Fibroblast of the aortic adventitia (primary cell): ENCODE results near the gene YBX2. TPM values are rescaled to one million over a fixed set of nuclear protein-coding genes. Genes with fewer than 3 reads are reported as not detected.

Experiments
- DNase-seq: peaks from one replicate; pipeline ENCODE4 v3.0.0-alpha.2; 2010; ENCODE audit warnings: low read depth
- H3K4me3 ChIP-seq: 2 replicates; pipeline ENCODE4 v1.5.1; 2011; ENCODE audit warnings: low read depth, mild to moderate bottlenecking, control low read depth, low read length, moderate library complexity
- total RNA-seq: library from RNA; depleted of rRNA; stranded (reverse); fragments of >200 nt; gene quantifications from 2 replicates; pipeline ENCODE4 v1.2.3, GENCODE V29; 2012; ENCODE audit warnings: low replicate concordance
- TF ChIP-seq, protein P1 (sequence below): IDR thresholded peaks from 2 replicates; pipeline ENCODE4 v1.5.1; 2011; ENCODE audit warnings: mild to moderate bottlenecking, low read length, control low read depth, inconsistent platforms; ENCODE audit not compliant: insufficient read depth

Gene YBX2
- total RNA-seq, 1 donor = not detected

DNA sequence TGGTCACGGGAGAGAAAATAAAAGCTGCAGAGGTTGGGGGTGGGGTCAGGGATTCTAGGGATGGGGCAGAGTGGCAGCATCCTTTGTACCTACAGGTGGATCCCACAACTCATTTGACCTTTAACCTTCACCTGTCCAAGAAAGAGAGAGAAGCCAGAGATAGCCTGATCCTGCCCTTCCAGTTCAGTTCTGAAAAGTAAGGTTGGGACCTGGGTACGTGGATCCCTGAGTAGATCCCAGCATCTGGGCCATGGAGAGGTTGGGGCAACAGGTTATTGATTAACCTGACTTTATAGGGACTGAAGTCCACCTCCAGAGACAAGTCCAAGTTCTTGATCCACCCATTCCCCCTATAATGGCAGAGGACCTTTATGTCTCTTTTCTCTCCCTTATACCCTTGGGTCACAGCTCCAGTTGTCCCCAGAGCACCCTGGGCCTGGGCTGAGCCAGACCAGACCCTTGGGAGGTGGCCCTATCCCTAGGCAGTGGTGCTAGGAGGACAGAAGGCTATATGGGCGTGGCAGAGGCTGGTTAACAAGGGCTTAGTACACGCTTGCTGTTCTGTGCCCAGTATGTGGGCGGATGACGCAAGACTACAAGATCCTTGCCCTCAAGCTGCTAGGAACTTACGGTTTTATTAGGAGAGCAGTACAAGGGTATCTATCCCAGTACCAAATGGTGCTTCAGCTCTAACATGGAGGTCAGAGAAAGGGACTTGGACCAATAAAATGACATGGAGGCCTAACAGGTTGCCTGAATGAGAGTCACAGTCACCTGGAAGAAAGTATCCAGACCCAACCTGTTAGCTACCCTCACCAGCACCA, 35.5 kb downstream of the YBX2 start:
- TF ChIP-seq, protein P1, sequence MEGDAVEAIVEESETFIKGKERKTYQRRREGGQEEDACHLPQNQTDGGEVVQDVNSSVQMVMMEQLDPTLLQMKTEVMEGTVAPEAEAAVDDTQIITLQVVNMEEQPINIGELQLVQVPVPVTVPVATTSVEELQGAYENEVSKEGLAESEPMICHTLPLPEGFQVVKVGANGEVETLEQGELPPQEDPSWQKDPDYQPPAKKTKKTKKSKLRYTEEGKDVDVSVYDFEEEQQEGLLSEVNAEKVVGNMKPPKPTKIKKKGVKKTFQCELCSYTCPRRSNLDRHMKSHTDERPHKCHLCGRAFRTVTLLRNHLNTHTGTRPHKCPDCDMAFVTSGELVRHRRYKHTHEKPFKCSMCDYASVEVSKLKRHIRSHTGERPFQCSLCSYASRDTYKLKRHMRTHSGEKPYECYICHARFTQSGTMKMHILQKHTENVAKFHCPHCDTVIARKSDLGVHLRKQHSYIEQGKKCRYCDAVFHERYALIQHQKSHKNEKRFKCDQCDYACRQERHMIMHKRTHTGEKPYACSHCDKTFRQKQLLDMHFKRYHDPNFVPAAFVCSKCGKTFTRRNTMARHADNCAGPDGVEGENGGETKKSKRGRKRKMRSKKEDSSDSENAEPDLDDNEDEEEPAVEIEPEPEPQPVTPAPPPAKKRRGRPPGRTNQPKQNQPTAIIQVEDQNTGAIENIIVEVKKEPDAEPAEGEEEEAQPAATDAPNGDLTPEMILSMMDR = no peak
- DNase-seq = peak; percentile 45
- H3K4me3 ChIP-seq = no peak overlapping the region

DNA sequence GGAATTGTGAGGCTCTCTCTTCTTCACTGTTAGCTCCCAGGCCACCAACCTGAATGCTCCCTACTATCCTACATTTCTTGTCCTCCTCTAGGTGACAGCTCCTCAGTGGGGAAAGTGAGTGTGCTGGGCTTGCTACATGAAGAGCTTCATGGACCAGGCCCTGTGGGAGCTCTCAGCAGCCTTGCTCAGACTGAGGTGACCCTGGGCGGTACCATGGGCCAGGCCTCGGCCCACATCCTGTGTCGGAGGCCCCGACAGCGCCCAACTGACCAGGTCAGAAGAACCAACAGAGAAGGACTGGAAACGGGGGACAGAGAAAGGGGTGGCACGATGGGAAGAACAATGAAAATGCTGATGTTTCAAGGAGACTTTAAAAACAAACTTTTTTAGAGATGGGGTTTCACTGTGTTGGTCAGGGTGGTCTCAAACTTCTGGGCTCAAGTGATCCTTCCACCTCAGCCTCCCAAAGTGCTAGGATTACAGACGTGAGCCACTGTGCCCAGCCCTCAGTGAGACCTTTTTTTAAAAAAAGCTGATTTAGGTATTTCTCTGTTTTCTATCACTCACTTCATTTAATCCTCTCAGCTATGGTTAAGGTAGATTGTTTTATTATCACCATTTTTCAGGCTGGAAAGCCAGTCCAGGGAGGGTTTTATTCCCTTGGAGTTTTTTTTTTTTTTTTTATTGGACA, 37.5 kb downstream of the YBX2 start:
- TF ChIP-seq, protein P1 = no peak
- no peak overlapping the region for H3K4me3 ChIP-seq
- DNase-seq = no peak

DNA sequence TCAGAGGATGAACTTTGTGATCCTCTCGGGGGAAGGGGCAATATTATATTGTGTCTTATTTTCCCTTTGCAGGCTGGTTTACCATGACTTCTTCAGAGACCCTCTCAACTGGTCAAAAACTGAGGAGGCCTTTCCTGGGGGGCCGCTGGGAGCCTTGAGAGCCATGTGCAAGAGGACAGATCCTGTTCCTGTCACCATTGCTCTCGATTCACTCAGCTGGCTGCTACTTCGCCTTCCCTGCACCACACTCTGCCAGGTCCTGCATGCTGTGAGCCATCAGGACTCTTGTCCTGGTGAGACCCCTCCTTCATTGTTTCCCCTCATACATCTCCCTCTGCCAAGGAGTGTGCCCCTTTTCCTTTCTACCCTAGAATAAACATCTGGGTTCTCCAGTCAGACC, 39.9 kb downstream of the YBX2 start:
- TF ChIP-seq, protein P1 = no peak
- H3K4me3 ChIP-seq = no peak overlapping the region
- no peak for DNase-seq

DNA sequence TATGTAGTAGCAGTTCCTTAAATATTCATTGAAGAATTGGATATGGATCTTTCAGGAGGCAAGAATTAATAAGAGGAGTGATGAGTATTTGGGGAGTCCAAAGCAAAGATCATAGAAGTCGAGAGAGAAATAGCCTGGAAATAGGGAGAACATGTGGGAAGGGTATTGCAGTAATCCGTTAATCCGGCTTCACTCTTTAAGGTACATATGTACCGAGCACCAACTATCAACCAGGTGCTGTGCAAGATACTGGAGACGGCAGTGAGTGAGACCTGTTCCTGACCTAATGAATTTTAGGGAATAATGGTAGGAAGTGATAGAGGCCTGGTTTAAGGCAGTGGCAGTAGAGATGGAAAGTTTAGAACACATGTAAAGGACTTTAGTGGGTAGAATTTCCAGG, 41.4 kb downstream of the YBX2 start:
- H3K4me3 ChIP-seq = peak overlapping the region; percentile 82
- DNase-seq = no peak
- TF ChIP-seq, protein P1 = no peak

- TF ChIP-seq, protein P1 = no peak
- DNase-seq = peak; percentile 96
- H3K4me3 ChIP-seq = peak within 1 kb of the TSS; percentile 89
Measured at GRCh38 chr17:7252176-7253043, 42.0 kb downstream of the YBX2 start, which contains the start of gene ELP5. Gene ELP5, plus strand, starts transcription at chr17:7252215. Its CDS starts 336 bp downstream, at chr17:7252551.

DNA sequence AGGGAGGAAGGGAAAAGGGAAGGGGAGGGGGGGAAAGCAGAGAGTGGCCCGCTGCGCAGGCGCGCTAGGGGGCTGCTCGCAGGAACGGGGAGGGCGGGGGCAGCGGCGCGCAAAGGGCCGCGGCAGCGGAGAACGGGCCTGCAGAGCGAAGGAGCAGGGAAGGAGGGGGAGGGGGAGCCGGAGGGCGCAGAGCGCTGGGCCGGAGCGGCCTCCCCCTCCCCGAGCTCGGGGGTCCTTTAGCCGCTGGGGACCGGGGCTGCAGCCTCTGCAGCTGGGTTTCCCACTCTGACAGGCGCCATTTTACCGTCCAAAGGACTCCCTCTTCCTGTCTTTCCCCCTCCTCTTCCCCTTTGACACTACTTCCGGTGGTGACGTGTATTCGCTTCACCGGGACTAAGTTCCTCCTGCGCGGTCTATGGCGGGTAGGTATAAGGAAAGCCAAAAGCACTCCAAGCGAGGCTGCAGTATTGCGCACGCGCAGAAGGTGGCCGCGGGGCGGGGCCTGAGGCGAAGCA, 42.7 kb downstream of the YBX2 start, which contains the start of gene CTDNEP1:
TSS of gene CTDNEP1 (minus strand) at position 74 of the 515 bp plus-strand sequence. CDS start 438 bp downstream, outside the sequence.
- TF ChIP-seq, protein P1 = no peak
- DNase-seq = peak; percentile 100
- H3K4me3 ChIP-seq = peak within 1 kb of the TSS; percentile 89
